Endodermal cell (in vitro differentiated cells): Measurements from ENCODE around the gene DAPK2. TPM values are rescaled to one million over a fixed set of nuclear protein-coding genes. Genes with fewer than 3 reads are reported as not detected.

ENCODE experiments used
- DNase-seq: peaks from one replicate; pipeline ENCODE4 v3.0.0-alpha.2; 2017
- H3K27ac ChIP-seq: 2 replicates; pipeline ENCODE4 v1.5.1; 2013; ENCODE audit warnings: mild to moderate bottlenecking, low read depth, low read length, moderate library complexity
- H3K27me3 ChIP-seq: 2 replicates; pipeline ENCODE4 v1.6.1; 2013; ENCODE audit warnings: mild to moderate bottlenecking, low read length, moderate library complexity; ENCODE audit not compliant: insufficient read depth, control insufficient read depth, poor library complexity, severe bottlenecking
- H3K36me3 ChIP-seq: 2 replicates; pipeline ENCODE4 v1.7.0; 2013; ENCODE audit warnings: mild to moderate bottlenecking, low read length, moderate library complexity; ENCODE audit not compliant: control insufficient read depth, insufficient read depth
- H3K4me1 ChIP-seq: one replicate; pipeline ENCODE4 v1.7.0; 2013; ENCODE audit warnings: low read length; ENCODE audit not compliant: control insufficient read depth, insufficient read depth
- H3K4me3 ChIP-seq: 2 replicates; pipeline ENCODE4 v1.5.1; 2013; ENCODE audit warnings: mild to moderate bottlenecking, low read length, moderate library complexity
- H3K9ac ChIP-seq: 2 replicates; pipeline ENCODE4 v1.6.1; 2013; ENCODE audit warnings: mild to moderate bottlenecking, low read length, moderate library complexity; ENCODE audit not compliant: poor library complexity, severe bottlenecking; ENCODE audit errors: extremely low read depth
- H3K9me3 ChIP-seq: 2 replicates; pipeline ENCODE4 v1.6.1; 2013; ENCODE audit warnings: mild to moderate bottlenecking, low read length, moderate library complexity; ENCODE audit not compliant: control insufficient read depth
- H3K27ac Mint-ChIP-seq: 2 replicates; pipeline ENCODE4 v1.8.0; 2020; ENCODE audit warnings: mixed read lengths
- H3K27me3 Mint-ChIP-seq: 2 replicates; pipeline ENCODE4 v1.8.0; 2021; ENCODE audit warnings: mild to moderate bottlenecking, mixed read lengths; ENCODE audit not compliant: insufficient read depth
- H3K36me3 Mint-ChIP-seq: 2 replicates; pipeline ENCODE4 v1.8.0; 2020; ENCODE audit warnings: low read depth, mixed read lengths
- H3K4me1 Mint-ChIP-seq: 2 replicates; pipeline ENCODE4 v1.8.0; 2020; ENCODE audit warnings: mixed read lengths
- H3K4me3 Mint-ChIP-seq: 2 replicates; pipeline ENCODE4 v1.8.0; 2020; ENCODE audit warnings: mild to moderate bottlenecking, moderate library complexity, mixed read lengths
- H3K9me3 Mint-ChIP-seq: 2 replicates; pipeline ENCODE4 v1.8.0; 2020; ENCODE audit warnings: mild to moderate bottlenecking, mixed read lengths
- CTCF ChIP-seq: fragments of 200-600 bp; sonication (generic); conservative IDR thresholded peaks from 2 replicates; pipeline ENCODE4 v1.5.0; 2021; ENCODE audit warnings: antibody characterized with exemption, mild to moderate bottlenecking
- WGBS, 2 experiments: methylation state at CpG; one replicate each; pipeline versions ENCODE4 v1.1.5 to v1.1.7; 2013; ENCODE audit warnings: missing lambda C conversion rate in 2 of 2, mixed read lengths in 1 of 2; ENCODE audit not compliant: insufficient coverage in 1 of 2, insufficient read length in 1 of 2; 5-methylcytosine and 5-hydroxymethylcytosine counted together
- total RNA-seq, 2 donors: library from RNA; stranded (reverse); fragmentation: NEBNext Ultra II Directional in 1 of 2; extraction: Animal tissue kit (Norgen Biotek cat#: 25700) in 1 of 2; gene quantifications; 2 replicates in 1 of 2; 3 replicates in 1 of 2; pipeline ENCODE4 v1.2.1, GENCODE V29; 2021

DAPK2 gene
- total RNA-seq, 2 donors from 2014 or later, result 2.4 to 2.6 TPM

- no peaks in the 10 kb centered on the region for H3K36me3 ChIP-seq
- H3K36me3 Mint-ChIP-seq, result no peaks in the 10 kb centered on the region
- peaks cover 12% of the 10 kb centered on the region for H3K4me1 ChIP-seq
- no peaks in the 10 kb centered on the region for H3K9me3 ChIP-seq
- no peak overlapping the region for H3K4me3 ChIP-seq
- H3K4me1 Mint-ChIP-seq, result peaks cover 32% of the 10 kb centered on the region
- TF ChIP-seq CTCF, result no peak
- 57 to 69% methylated on average over 5 to 6 of the region's 6 CpGs for WGBS, 2 experiments
- H3K27ac Mint-ChIP-seq, result no peak overlapping the region
- no peaks in the 10 kb centered on the region for H3K27me3 Mint-ChIP-seq
- H3K27ac ChIP-seq, result no peak overlapping the region
- no peaks in the 10 kb centered on the region for H3K27me3 ChIP-seq
- no peak overlapping the region for H3K9ac ChIP-seq
- DNase-seq, result no peak
- no peak overlapping the region for H3K4me3 Mint-ChIP-seq
- H3K9me3 Mint-ChIP-seq, result no peaks in the 10 kb centered on the region
These were observed 128.0 kb downstream of the DAPK2 start for GRCh38 chr15:63918317-63918672.

GRCh38 chr15:63917588-63918316 lies 128.5 kb downstream of the DAPK2 start:
- Mint-ChIP-seq H3K9me3 (no peaks in the 10 kb centered on the region), H3K4me3 (no peak overlapping the region), H3K4me1 (peaks cover 32% of the 10 kb centered on the region), H3K36me3 (no peaks in the 10 kb centered on the region), H3K27ac (no peak overlapping the region), H3K27me3 (no peaks in the 10 kb centered on the region)
- Histone ChIP-seq H3K27me3 (no peaks in the 10 kb centered on the region), H3K4me1 (peaks cover 12% of the 10 kb centered on the region), H3K9me3 (no peaks in the 10 kb centered on the region), H3K27ac (no peak overlapping the region), H3K9ac (no peak overlapping the region), H3K4me3 (no peak overlapping the region), H3K36me3 (no peaks in the 10 kb centered on the region)
- no peak for TF ChIP-seq CTCF
- 0 to 74% methylated on average over 1 to 8 of the region's 8 CpGs for WGBS, 2 experiments
- no peak for DNase-seq

- Histone ChIP-seq H3K27me3 (no peaks in the 10 kb centered on the region), H3K9me3 (no peaks in the 10 kb centered on the region), H3K9ac (no peak overlapping the region), H3K36me3 (no peaks in the 10 kb centered on the region), H3K4me3 (no peak overlapping the region), H3K27ac (no peak overlapping the region), H3K4me1 (peaks cover 12% of the 10 kb centered on the region)
- Mint-ChIP-seq H3K9me3 (no peaks in the 10 kb centered on the region), H3K4me3 (no peak overlapping the region), H3K4me1 (peaks cover 32% of the 10 kb centered on the region), H3K27me3 (no peaks in the 10 kb centered on the region), H3K36me3 (no peaks in the 10 kb centered on the region), H3K27ac (peak overlapping the region; percentile 66)
- peak; percentile 89 for DNase-seq
- TF ChIP-seq CTCF, result peak; percentile 58
- WGBS, 2 experiments, result 58 to 68% methylated on average over 4 to 9 of the region's 9 CpGs
These were observed 130.2 kb downstream of the DAPK2 start for GRCh38 chr15:63915873-63916771.
